Measurements from ENCODE around the gene PLA2G2D.
A peak's percentile ranks its signal among the peaks of the same experiment; 100 is the strongest.

Gene PLA2G2D

GRCh38 chr1:20081353-20081810 lies 38.0 kb downstream of the PLA2G2D start:
- H3K27me3 ChIP-seq (ENCODE audit: insufficient read depth, poor library complexity, severe bottlenecking) = peaks cover 18% of the 10 kb centered on the region
- H3K27ac ChIP-seq (replicated peaks) = no peak overlapping the region
- no peak for DNase-seq (ENCODE audit: low read depth in 1 of 2, low spot score in 1 of 2)
- no peak overlapping the region for H3K4me3 ChIP-seq (replicated peaks; ENCODE audit: insufficient read depth, low read length)
- TF ChIP-seq CTCF (IDR thresholded peaks at IDR 0.05; ENCODE audit: insufficient read depth, low read length) (no peak), POLR2AphosphoS5 (IDR thresholded peaks at IDR 0.05; ENCODE audit: low read depth) (no peak), SPI1 (IDR thresholded peaks at IDR 0.05; ENCODE audit: borderline replicate concordance, low read depth) (no peak), REST (IDR thresholded peaks at IDR 0.05; ENCODE audit: insufficient replicate concordance, low read depth) (no peak), GABPA (IDR thresholded peaks at IDR 0.05; ENCODE audit: low read depth) (no peak)

- Histone ChIP-seq H3K27ac (replicated peaks) (no peak overlapping the region), H3K4me3 (replicated peaks; ENCODE audit: insufficient read depth, low read length) (no peak overlapping the region), H3K27me3 (ENCODE audit: insufficient read depth, poor library complexity, severe bottlenecking) (peaks cover 18% of the 10 kb centered on the region)
- TF ChIP-seq REST (IDR thresholded peaks at IDR 0.05; ENCODE audit: insufficient replicate concordance, low read depth) (no peak), SPI1 (IDR thresholded peaks at IDR 0.05; ENCODE audit: borderline replicate concordance, low read depth) (peak; percentile 49; the same call in 1 of the 2 replicates)
- peak in 1 of 2 experiments; percentile 8 for DNase-seq (ENCODE audit: low read depth in 1 of 2, low spot score in 1 of 2)
Measured at GRCh38 chr1:20080441-20081352, 38.6 kb downstream of the PLA2G2D start.

GRCh38 chr1:20079661-20080305 lies 39.6 kb downstream of the PLA2G2D start:
- peaks cover 14% of the 10 kb centered on the region for H3K27me3 ChIP-seq (ENCODE audit: insufficient read depth, poor library complexity, severe bottlenecking)
- no peak overlapping the region for H3K4me3 ChIP-seq (replicated peaks; ENCODE audit: insufficient read depth, low read length)
- no peak for TF ChIP-seq GABPA (IDR thresholded peaks at IDR 0.05; ENCODE audit: low read depth)
- TF ChIP-seq POLR2AphosphoS5 (IDR thresholded peaks at IDR 0.05; ENCODE audit: low read depth) = no peak
- no peak overlapping the region for H3K27ac ChIP-seq (replicated peaks)
- DNase-seq (ENCODE audit: low read depth in 1 of 2, low spot score in 1 of 2) = no peak

- no peak for DNase-seq (ENCODE audit: low read depth in 1 of 2, low spot score in 1 of 2)
- H3K4me3 ChIP-seq (replicated peaks; ENCODE audit: insufficient read depth, low read length) = no peak overlapping the region
- H3K27ac ChIP-seq (replicated peaks) = no peak overlapping the region
- peaks cover 14% of the 10 kb centered on the region for H3K27me3 ChIP-seq (ENCODE audit: insufficient read depth, poor library complexity, severe bottlenecking)
- TF ChIP-seq GABPA (IDR thresholded peaks at IDR 0.05; ENCODE audit: low read depth) = no peak
- TF ChIP-seq REST (IDR thresholded peaks at IDR 0.05; ENCODE audit: insufficient replicate concordance, low read depth) = no peak
Measured at GRCh38 chr1:20078711-20079110, 40.6 kb downstream of the PLA2G2D start.

Measured in HL-60 (cell line).